Measurements from ENCODE around the gene RNF212.

The RNF212 gene

GRCh38 chr4:1033840-1034551 is 79.4 kb downstream of the RNF212 start:
- DNase-seq = no peak

- DNase-seq = no peak
Measured at GRCh38 chr4:1032861-1033260, 80.5 kb downstream of the RNF212 start.

GRCh38 chr4:1031956-1032795 is 81.2 kb downstream of the RNF212 start:
- DNase-seq = no peak

GRCh38 chr4:1031346-1031745 is 82.0 kb downstream of the RNF212 start:
- no peak for DNase-seq

GRCh38 chr4:1030559-1030958 is 82.8 kb downstream of the RNF212 start:
- no peak for DNase-seq

- DNase-seq = no peak
Measured at GRCh38 chr4:1030031-1030430, 83.3 kb downstream of the RNF212 start.

GRCh38 chr4:1029529-1029928 is 83.8 kb downstream of the RNF212 start:
- DNase-seq = no peak

GRCh38 chr4:1028574-1029220 is 84.7 kb downstream of the RNF212 start:
- no peak for DNase-seq

GRCh38 chr4:1027915-1028238 is 85.5 kb downstream of the RNF212 start:
- DNase-seq = no peak

GRCh38 chr4:1027219-1027914 is 86.0 kb downstream of the RNF212 start:
- no peak for DNase-seq

- DNase-seq = peak; percentile 20 to 39
Measured at GRCh38 chr4:1026115-1026514, 87.2 kb downstream of the RNF212 start.

- DNase-seq = no peak
Measured at GRCh38 chr4:1024882-1025545, 88.3 kb downstream of the RNF212 start.

- DNase-seq = no peak
Measured at GRCh38 chr4:1023895-1024740, 89.2 kb downstream of the RNF212 start.

- no peak for DNase-seq
Measured at GRCh38 chr4:1023075-1023640, 90.2 kb downstream of the RNF212 start.

GRCh38 chr4:1022739-1023066 is 90.7 kb downstream of the RNF212 start:
- DNase-seq = no peak

- DNase-seq = no peak
Measured at GRCh38 chr4:1022051-1022738, 91.2 kb downstream of the RNF212 start.

Measured in stimulated activated CD4-positive, alpha-beta T cell treated with anti-CD3 and anti-CD28 coated beads, Interleukin-4, amount 100 ng/mL, for 4 hours (primary cell).